ENCODE measurements around the gene GNL1.
"Not testable (repeated sequence)": the region's sequence is repeated elsewhere in the genome, so short reads cannot be mapped to it uniquely, and the experiment has no call there.

DNA sequence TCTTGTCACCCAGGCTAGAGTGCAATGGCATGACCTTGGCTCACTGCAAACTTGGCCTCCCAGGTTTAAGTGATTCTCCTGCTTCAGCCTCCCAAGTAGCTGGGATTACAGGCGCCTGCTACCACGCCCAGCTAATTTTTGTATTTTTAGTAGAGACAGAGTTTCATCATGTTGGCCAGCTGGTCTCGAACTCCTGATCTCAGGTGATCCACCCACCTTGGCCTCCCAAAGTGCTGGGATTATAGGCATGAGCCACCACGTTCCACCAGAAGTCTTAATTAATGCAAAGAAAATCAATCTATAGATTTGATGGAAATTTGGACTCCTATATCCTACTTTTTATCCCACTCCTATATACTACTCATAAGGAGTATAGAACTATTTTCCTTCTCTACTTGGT is 61.2 kb downstream of the GNL1 start:
- TF ChIP-seq FOXP2 (optimal IDR thresholded peaks at IDR 0.05; ENCODE audit: control extremely low read depth, extremely low read length, insufficient read depth); EZH2 (IDR thresholded peaks at IDR 0.05): not testable (repeated sequence)

Data from SK-N-MC (cell line).